Neural progenitor cell (in vitro differentiated cells): ENCODE results near the gene ZDHHC17. TPM values are rescaled to one million over a fixed set of nuclear protein-coding genes. Genes with fewer than 3 reads are reported as not detected.
A peak's percentile ranks its signal among the peaks of the same experiment; 100 is the strongest.

Source experiments
- DNase-seq: peaks from one replicate; pipeline ENCODE4 v3.0.0-alpha.2; 2016; ENCODE audit warnings: low spot score
- H2AFZ ChIP-seq: fragments of 200-600 bp; sonication (generic); replicated peaks from 2 replicates; pipeline ENCODE4 v1.6.1; 2016; ENCODE audit warnings: antibody characterized with exemption
- H3F3A ChIP-seq: fragments of 200-600 bp; sonication (generic); 2 replicates; pipeline ENCODE4 v1.6.1; 2016; ENCODE audit warnings: antibody characterized with exemption, low read depth
- H3K27ac ChIP-seq: fragments of 200-600 bp; sonication (generic); 2 replicates; pipeline ENCODE4 v1.5.1; 2016; ENCODE audit warnings: mild to moderate bottlenecking
- H3K27me3 ChIP-seq: fragments of 200-600 bp; sonication (generic); 2 replicates; pipeline ENCODE4 v1.6.1; 2016; ENCODE audit warnings: mild to moderate bottlenecking, moderate library complexity
- H3K36me3 ChIP-seq: fragments of 200-600 bp; sonication (generic); 2 replicates; pipeline ENCODE4 v1.5.1; 2016
- H3K4me1 ChIP-seq: fragments of 200-600 bp; sonication (generic); 2 replicates; pipeline ENCODE4 v1.6.1; 2016; ENCODE audit warnings: mixed run types
- H3K4me2 ChIP-seq: fragments of 200-600 bp; sonication (generic); 2 replicates; pipeline ENCODE4 v1.6.1; 2016
- H3K4me3 ChIP-seq: fragments of 200-600 bp; sonication (generic); 2 replicates; pipeline ENCODE4 v1.5.1; 2016
- H3K79me2 ChIP-seq: fragments of 200-600 bp; sonication (generic); 2 replicates; pipeline ENCODE4 v1.6.1; 2016; ENCODE audit warnings: low read depth
- H3K9ac ChIP-seq: fragments of 200-600 bp; sonication (generic); 2 replicates; pipeline ENCODE4 v1.6.1; 2016
- H3K9me3 ChIP-seq: fragments of 200-600 bp; sonication (generic); 2 replicates; pipeline ENCODE4 v1.5.1; 2016; ENCODE audit warnings: low read depth
- H4K20me1 ChIP-seq: fragments of 200-600 bp; sonication (generic); 2 replicates; pipeline ENCODE4 v1.6.1; 2016; ENCODE audit warnings: low read depth
- H3K27ac Mint-ChIP-seq: 3 replicates; pipeline ENCODE4 v1.8.0; 2021; ENCODE audit warnings: mixed read lengths
- H3K27me3 Mint-ChIP-seq: 2 replicates; pipeline ENCODE4 v1.8.0; 2022; ENCODE audit warnings: low read depth, mild to moderate bottlenecking, inconsistent platforms, moderate library complexity, mixed read lengths; ENCODE audit not compliant: insufficient read depth
- H3K36me3 Mint-ChIP-seq: 3 replicates; pipeline ENCODE4 v1.8.0; 2021; ENCODE audit warnings: mixed read lengths
- H3K4me1 Mint-ChIP-seq: 3 replicates; pipeline ENCODE4 v1.8.0; 2021; ENCODE audit warnings: mixed read lengths
- H3K4me3 Mint-ChIP-seq: 3 replicates; pipeline ENCODE4 v1.8.0; 2021; ENCODE audit warnings: mild to moderate bottlenecking, moderate library complexity, mixed read lengths
- H3K9me3 Mint-ChIP-seq: 3 replicates; pipeline ENCODE4 v1.8.0; 2020; ENCODE audit warnings: mixed read lengths
- CTCF ChIP-seq: fragments of 200-600 bp; sonication (generic); IDR thresholded peaks from 2 replicates; pipeline ENCODE4 v1.5.1; 2017; ENCODE audit warnings: antibody characterized with exemption, mild to moderate bottlenecking
- EZH2 ChIP-seq: fragments of 200-600 bp; sonication (generic); IDR thresholded peaks from 2 replicates; pipeline ENCODE4 v1.6.1; 2017; ENCODE audit warnings: antibody characterized with exemption, mild to moderate bottlenecking, moderate library complexity
- EZH2phosphoT487 ChIP-seq: fragments of 200-600 bp; sonication (generic); IDR thresholded peaks from 2 replicates; pipeline ENCODE4 v1.6.1; 2017; ENCODE audit warnings: antibody characterized with exemption
- total RNA-seq: library from RNA; depleted of rRNA; stranded (reverse); fragments of >200 nt; gene quantifications from 2 replicates; pipeline ENCODE4 v1.2.3, GENCODE V29; 2015; ENCODE audit warnings: low replicate concordance

Gene ZDHHC17
- total RNA-seq, 1 donor from 2014 or later, result 99.1 TPM

GRCh38 chr12:76864791-76865400 lies 101.0 kb downstream of the ZDHHC17 start:
- H3K4me1 ChIP-seq, result peaks cover 65% of the 10 kb centered on the region
- H3K27me3 ChIP-seq, result no peaks in the 10 kb centered on the region
- no peak for TF ChIP-seq EZH2phosphoT487
- TF ChIP-seq CTCF, result no peak
- no peak for TF ChIP-seq EZH2
- peaks cover 63% of the 10 kb centered on the region for H3K79me2 ChIP-seq
- no peak overlapping the region for H2AFZ ChIP-seq
- H3K9me3 Mint-ChIP-seq, result peaks cover 9% of the 10 kb centered on the region
- no peaks in the 10 kb centered on the region for H3K27me3 Mint-ChIP-seq
- peak overlapping the region; percentile 98 for H3K27ac Mint-ChIP-seq
- H3K4me2 ChIP-seq, result peak overlapping the region; percentile 65
- peaks cover 9% of the 10 kb centered on the region for H4K20me1 ChIP-seq
- H3K27ac ChIP-seq, result peak overlapping the region; percentile 96
- H3K4me3 Mint-ChIP-seq, result no peak overlapping the region
- peaks cover 40% of the 10 kb centered on the region for H3K36me3 Mint-ChIP-seq
- no peaks in the 10 kb centered on the region for H3K9me3 ChIP-seq
- no peak for DNase-seq
- H3F3A ChIP-seq, result peaks cover 45% of the 10 kb centered on the region
- no peak overlapping the region for H3K9ac ChIP-seq
- peaks cover 52% of the 10 kb centered on the region for H3K4me1 Mint-ChIP-seq
- no peak overlapping the region for H3K4me3 ChIP-seq
- peaks cover 6% of the 10 kb centered on the region for H3K36me3 ChIP-seq

- peak overlapping the region; percentile 26 for H3K4me3 ChIP-seq
- peaks cover 10% of the 10 kb centered on the region for H4K20me1 ChIP-seq
- peaks cover 6% of the 10 kb centered on the region for H3K36me3 ChIP-seq
- peak overlapping the region; percentile 65 for H3K4me2 ChIP-seq
- peaks cover 75% of the 10 kb centered on the region for H3K79me2 ChIP-seq
- no peaks in the 10 kb centered on the region for H3K27me3 ChIP-seq
- peak overlapping the region; percentile 98 for H3K27ac Mint-ChIP-seq
- H3K9me3 Mint-ChIP-seq, result peaks cover 14% of the 10 kb centered on the region
- peaks cover 47% of the 10 kb centered on the region for H3K36me3 Mint-ChIP-seq
- H3K4me1 ChIP-seq, result peaks cover 60% of the 10 kb centered on the region
- no peak overlapping the region for H2AFZ ChIP-seq
- H3K4me1 Mint-ChIP-seq, result peaks cover 51% of the 10 kb centered on the region
- peaks cover 34% of the 10 kb centered on the region for H3F3A ChIP-seq
- H3K27ac ChIP-seq, result peak overlapping the region; percentile 96
- peak overlapping the region; percentile 72 for H3K4me3 Mint-ChIP-seq
- H3K27me3 Mint-ChIP-seq, result peaks cover 3% of the 10 kb centered on the region
- DNase-seq, result peak; percentile 79
- no peaks in the 10 kb centered on the region for H3K9me3 ChIP-seq
- TF ChIP-seq CTCF (no peak), EZH2phosphoT487 (no peak), EZH2 (no peak)
- H3K9ac ChIP-seq, result no peak overlapping the region
Measured at GRCh38 chr12:76866151-76866567, 102.2 kb downstream of the ZDHHC17 start.

- Histone ChIP-seq H3K4me1 (peaks cover 60% of the 10 kb centered on the region), H4K20me1 (peaks cover 10% of the 10 kb centered on the region), H3K79me2 (peaks cover 81% of the 10 kb centered on the region), H3K4me3 (peak overlapping the region; percentile 26), H3K4me2 (peak overlapping the region; percentile 65), H3F3A (peaks cover 34% of the 10 kb centered on the region), H2AFZ (no peak overlapping the region), H3K27me3 (no peaks in the 10 kb centered on the region), H3K9ac (no peak overlapping the region), H3K36me3 (peaks cover 6% of the 10 kb centered on the region), H3K9me3 (no peaks in the 10 kb centered on the region), H3K27ac (peak overlapping the region; percentile 96)
- no peak for TF ChIP-seq EZH2
- TF ChIP-seq CTCF, result no peak
- TF ChIP-seq EZH2phosphoT487, result no peak
- Mint-ChIP-seq H3K36me3 (peaks cover 45% of the 10 kb centered on the region), H3K9me3 (peaks cover 14% of the 10 kb centered on the region), H3K27me3 (peaks cover 5% of the 10 kb centered on the region), H3K27ac (peak overlapping the region; percentile 98), H3K4me1 (peaks cover 51% of the 10 kb centered on the region), H3K4me3 (peak overlapping the region; percentile 72)
- peak; percentile 77 for DNase-seq
Measured at GRCh38 chr12:76866726-76867125, 102.8 kb downstream of the ZDHHC17 start.
